HG03108 (cell line): ENCODE data around the gene DHX36.

ENCODE experiments used
- ATAC-seq: cut with Tn5 transposase; IDR thresholded peaks from one replicate; pipeline ENCODE4 v1.9.1; 2021; ENCODE audit warnings: moderate library complexity; ENCODE audit not compliant: unreplicated experiment

The DHX36 gene

GRCh38 chr3:154285221-154285620 lies 39.1 kb downstream of the DHX36 start:
- no peak for ATAC-seq

- ATAC-seq = no peak
Observed at GRCh38 chr3:154280161-154280560, 44.1 kb downstream of the DHX36 start.

GRCh38 chr3:154275965-154276364 lies 48.3 kb downstream of the DHX36 start:
- no peak for ATAC-seq

- no peak for ATAC-seq
Observed at GRCh38 chr3:154275292-154275691, 49.0 kb downstream of the DHX36 start.

- ATAC-seq = no peak
Observed at GRCh38 chr3:154274348-154274747, 49.9 kb downstream of the DHX36 start.

GRCh38 chr3:154273381-154273780 lies 50.9 kb downstream of the DHX36 start:
- no peak for ATAC-seq

GRCh38 chr3:154254527-154254926 lies 69.8 kb downstream of the DHX36 start:
- ATAC-seq = no peak

GRCh38 chr3:154252759-154253638 lies 71.3 kb downstream of the DHX36 start:
- ATAC-seq = peak; percentile 92

GRCh38 chr3:154251610-154252009 lies 72.7 kb downstream of the DHX36 start:
- ATAC-seq = no peak

- ATAC-seq = no peak
Observed at GRCh38 chr3:154250291-154250690, 74.0 kb downstream of the DHX36 start.

- no peak for ATAC-seq
Observed at GRCh38 chr3:154247806-154248415, 76.4 kb downstream of the DHX36 start.

- ATAC-seq = no peak
Observed at GRCh38 chr3:154244644-154245043, 79.6 kb downstream of the DHX36 start.

- no peak for ATAC-seq
Observed at GRCh38 chr3:154243353-154243752, 80.9 kb downstream of the DHX36 start.

- ATAC-seq = no peak
Observed at GRCh38 chr3:154242766-154243165, 81.5 kb downstream of the DHX36 start.

- no peak for ATAC-seq
Observed at GRCh38 chr3:154241496-154241895, 82.8 kb downstream of the DHX36 start.

- ATAC-seq = no peak
Observed at GRCh38 chr3:154240235-154240634, 84.1 kb downstream of the DHX36 start.

- no peak for ATAC-seq
Observed at GRCh38 chr3:154236331-154236730, 88.0 kb downstream of the DHX36 start.

GRCh38 chr3:154235330-154235729 lies 89.0 kb downstream of the DHX36 start:
- ATAC-seq = no peak

- ATAC-seq = no peak
Observed at GRCh38 chr3:154229217-154229590, 95.1 kb downstream of the DHX36 start.

- no peak for ATAC-seq
Observed at GRCh38 chr3:154228561-154229216, 95.6 kb downstream of the DHX36 start.

- no peak for ATAC-seq
Observed at GRCh38 chr3:154227531-154227930, 96.8 kb downstream of the DHX36 start.

- no peak for ATAC-seq
Observed at GRCh38 chr3:154225536-154225935, 98.8 kb downstream of the DHX36 start.
